ENCODE data around the gene CCDC185.

DNA sequence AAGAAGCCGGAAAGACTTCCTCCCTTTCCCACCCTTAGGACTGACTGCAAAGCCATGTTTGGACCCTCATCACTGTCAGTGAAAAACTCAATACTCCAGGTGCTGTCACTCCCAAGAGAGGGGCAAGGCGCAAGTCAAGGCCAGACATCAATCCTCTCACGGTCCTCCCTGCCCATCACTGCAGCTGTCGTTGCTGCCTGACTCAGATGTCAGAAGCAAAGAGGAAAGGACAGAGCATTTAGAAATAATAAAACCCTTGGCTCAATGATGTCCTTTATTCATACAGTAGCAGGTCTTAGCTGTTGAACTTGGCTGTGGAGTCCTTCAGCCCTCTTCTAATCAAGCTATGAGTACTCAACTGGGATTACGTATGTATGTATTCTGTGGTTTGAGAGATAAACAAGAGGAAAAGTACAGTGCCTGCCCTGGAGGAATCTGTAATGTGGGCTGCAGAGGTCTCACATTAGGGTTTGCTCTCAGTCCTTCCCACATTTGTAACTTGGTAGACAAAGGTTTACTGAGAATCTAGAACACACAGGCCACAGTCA lies 42.8 kb upstream of the CCDC185 start:
- TF ChIP-seq POLR2AphosphoS5 (IDR thresholded peaks at IDR 0.05; ENCODE audit: low read depth, low read length) (no peak), POLR2A (IDR thresholded peaks at IDR 0.05; ENCODE audit: low read depth, low read length) (no peak), SPI1 (IDR thresholded peaks at IDR 0.05; ENCODE audit: low read depth, low read length) (no peak), TAF1 (IDR thresholded peaks at IDR 0.05; ENCODE audit: low read depth, low read length) (no peak), POU2F2 (IDR thresholded peaks at IDR 0.05; ENCODE audit: low read depth, low read length) (no peak)
